HG03025 (cell line): ENCODE data around the gene HORMAD2.
"Not testable (repeated sequence)": the region's sequence is repeated elsewhere in the genome, so short reads cannot be mapped to it uniquely, and the experiment has no call there.

Experiments
- ATAC-seq: cut with Tn5 transposase; IDR thresholded peaks from one replicate; pipeline ENCODE4 v1.9.1; 2021; ENCODE audit warnings: mild to moderate bottlenecking, moderate library complexity; ENCODE audit not compliant: unreplicated experiment, low FRiP score

Gene HORMAD2

DNA sequence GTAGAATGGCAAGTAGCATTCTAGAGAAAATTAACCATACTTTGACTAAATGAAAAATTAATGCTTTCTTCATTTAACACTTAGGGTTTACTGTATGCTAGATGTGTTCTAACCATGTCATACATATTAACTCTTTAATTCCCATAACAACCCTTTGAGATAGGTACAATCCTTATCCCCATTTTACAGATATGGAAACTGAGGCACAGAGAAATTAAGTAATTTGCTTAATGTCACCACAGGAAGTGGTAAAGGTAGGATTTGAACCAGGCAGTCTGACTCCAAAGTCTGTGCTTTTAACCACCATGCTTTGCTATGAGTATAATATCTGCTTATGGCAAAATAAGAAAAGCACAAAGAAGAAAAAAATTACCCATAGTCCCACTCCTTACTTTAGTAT lies 106.8 kb downstream of the HORMAD2 start:
- ATAC-seq = no peak

DNA sequence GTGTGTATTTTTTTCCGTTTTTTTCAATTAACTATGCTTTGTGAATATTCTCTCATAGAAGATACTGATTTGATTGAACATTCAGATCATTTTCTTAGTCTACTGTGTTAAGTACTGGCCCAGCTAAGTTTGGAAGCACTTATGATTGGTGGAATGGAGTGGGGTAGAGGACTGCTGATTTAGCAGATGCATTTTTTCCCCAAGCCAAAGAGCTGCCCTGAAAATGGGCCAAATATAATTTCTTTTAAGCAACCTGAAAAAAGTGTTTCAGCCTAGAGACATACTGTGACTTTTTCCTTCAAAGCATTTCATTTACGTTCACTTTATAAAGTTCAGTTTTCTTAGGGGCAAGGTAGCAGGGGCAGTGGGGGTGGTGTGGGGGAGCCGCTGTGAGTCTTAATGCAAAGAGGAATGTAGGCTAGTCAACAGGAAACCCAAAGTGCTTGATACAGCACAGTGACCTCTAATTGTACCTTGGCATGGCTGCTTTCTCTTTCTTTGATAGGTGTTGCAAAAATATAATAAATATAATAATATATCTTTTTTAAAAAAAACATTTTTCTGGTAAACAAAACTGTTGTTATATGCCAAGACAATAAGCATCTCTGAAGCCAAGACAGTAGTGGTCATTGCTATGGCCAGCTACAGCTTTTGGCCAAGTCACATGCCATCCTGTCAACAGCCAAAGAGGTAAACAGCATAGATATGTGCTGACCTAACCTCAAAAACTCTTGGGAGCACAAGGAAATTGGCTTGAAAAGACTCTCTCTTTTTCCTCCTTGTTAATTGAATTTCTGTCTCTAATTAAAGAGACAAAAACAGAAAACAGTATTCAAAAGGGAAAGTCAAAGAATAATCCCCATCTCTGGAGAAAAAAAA lies 107.5 kb downstream of the HORMAD2 start:
- no peak for ATAC-seq

GRCh38 chr22:30188911-30189310 lies 108.6 kb downstream of the HORMAD2 start:
- ATAC-seq = no peak

DNA sequence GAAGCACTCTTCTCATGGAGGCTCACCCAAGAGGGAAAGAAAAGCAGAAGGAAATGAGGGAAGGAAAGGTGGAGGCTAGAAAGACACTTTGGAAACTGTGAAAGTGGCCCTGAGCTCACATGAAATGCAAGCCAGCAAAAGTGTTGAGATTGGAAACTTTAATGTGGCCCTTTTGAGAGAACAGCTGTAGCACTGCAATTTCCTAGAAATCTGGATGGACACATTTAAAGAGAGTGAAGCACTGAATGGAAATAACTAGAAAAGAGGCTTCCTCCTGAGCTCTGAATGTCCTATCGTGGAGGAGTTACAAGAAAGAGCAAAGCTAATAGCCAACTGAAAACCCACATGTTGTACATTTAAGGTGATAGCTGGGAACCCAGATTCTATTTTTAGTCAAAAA lies 110.3 kb downstream of the HORMAD2 start:
- no peak for ATAC-seq

- ATAC-seq = no peak
Measured at GRCh38 chr22:30191040-30191701, 110.9 kb downstream of the HORMAD2 start.

DNA sequence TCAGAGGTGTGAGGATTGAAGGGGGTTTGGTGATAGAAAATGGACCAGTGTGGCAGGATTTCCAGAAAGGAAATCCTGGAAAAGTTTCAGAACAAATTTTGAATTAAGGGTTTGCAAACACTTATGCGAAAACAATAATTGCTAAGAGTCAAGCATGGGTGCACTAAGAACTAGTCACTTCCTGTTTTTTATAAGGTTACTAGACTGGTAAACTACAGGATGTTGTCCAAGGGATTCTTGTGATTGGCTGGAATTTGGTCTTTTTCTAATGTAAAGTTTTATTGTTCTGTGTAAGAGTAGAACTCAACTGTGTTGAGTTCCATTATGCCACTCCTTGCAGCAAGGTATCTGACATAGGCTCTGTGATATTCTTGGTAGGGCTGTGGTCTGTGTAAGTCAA lies 112.2 kb downstream of the HORMAD2 start:
- no peak for ATAC-seq

GRCh38 chr22:30193031-30193775 lies 112.9 kb downstream of the HORMAD2 start:
- no peak for ATAC-seq

- no peak for ATAC-seq
Measured at GRCh38 chr22:30195245-30196140, 115.2 kb downstream of the HORMAD2 start.

DNA sequence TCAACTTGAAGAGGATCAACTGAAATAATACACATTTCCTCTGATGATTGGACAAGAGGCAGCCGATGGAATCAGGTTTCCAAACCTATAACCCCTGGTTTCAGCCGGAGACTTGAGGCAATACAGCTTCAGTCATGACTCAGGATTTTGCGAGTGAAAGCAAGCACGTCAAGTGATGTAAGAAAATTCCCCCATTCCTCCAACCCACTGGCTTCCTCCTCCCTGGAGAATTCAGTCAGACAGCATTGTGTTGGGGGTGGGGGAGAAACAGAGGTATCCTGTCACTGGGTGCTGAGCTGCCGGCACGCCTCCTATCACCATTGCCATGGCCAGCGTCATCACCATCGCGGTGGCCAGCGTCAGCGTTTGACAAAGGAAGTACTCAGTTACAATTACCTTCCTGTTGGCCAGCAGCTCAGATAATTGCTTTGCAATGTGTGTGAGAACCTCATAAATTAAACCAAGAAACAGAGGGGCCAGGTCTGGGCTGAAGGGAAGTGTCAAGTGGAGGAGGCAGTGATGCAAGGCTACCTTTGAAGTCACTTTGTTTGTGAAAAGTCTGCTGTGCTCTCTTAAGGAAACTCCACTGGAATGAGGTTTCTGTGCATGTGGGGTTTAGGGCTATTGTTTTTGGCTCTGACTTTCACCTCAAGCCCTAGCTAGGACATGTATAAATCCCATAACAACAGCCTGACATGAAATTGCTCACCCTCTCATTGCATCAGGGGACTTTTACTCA lies 116.0 kb downstream of the HORMAD2 start:
- ATAC-seq = no peak

GRCh38 chr22:30196880-30197336 lies 116.6 kb downstream of the HORMAD2 start:
- ATAC-seq = no peak

DNA sequence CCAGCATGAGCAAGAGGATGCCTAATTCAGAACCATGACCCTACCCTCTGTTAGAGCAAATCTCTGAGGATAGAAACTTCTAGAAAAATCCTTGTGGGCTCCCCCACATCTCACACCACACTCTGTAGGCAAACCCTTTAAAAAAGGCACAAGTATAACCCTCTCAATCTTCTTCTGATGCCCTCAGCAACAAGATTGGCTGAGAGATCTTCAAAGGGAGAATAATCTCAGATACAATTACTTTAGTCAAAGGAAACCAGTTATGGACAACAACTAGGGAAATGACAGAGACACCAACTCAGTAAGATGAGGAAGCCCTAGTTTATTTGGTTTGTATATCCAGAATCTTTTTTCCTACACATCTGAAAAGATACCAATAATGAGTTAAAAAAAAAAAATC lies 117.1 kb downstream of the HORMAD2 start:
- no peak for ATAC-seq

- no peak for ATAC-seq
Measured at GRCh38 chr22:30198152-30198825, 118.0 kb downstream of the HORMAD2 start.

DNA sequence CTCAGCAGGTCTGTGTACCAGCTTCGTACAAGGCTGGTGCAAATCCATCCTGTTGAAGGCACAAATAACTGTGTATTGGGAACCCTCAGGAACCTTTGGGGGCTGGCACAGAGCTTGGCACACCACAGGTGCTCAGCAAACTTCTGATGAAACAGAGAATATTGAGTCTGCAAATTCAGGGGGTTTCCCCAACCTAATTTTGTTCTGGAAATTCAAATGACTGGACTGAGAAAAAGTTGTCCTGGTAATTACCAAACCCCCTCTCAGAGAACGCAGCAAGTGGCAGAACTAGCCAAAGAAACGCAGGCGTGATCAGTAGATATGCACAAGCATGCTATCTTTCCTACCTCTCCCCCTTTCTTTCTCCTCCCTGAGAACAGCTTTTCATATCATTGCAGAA lies 118.7 kb downstream of the HORMAD2 start:
- ATAC-seq = no peak

- ATAC-seq = not testable (repeated sequence)
Measured at GRCh38 chr22:30200905-30201304, 120.6 kb downstream of the HORMAD2 start.

- ATAC-seq = no peak
Measured at GRCh38 chr22:30201945-30202344, 121.7 kb downstream of the HORMAD2 start.

DNA sequence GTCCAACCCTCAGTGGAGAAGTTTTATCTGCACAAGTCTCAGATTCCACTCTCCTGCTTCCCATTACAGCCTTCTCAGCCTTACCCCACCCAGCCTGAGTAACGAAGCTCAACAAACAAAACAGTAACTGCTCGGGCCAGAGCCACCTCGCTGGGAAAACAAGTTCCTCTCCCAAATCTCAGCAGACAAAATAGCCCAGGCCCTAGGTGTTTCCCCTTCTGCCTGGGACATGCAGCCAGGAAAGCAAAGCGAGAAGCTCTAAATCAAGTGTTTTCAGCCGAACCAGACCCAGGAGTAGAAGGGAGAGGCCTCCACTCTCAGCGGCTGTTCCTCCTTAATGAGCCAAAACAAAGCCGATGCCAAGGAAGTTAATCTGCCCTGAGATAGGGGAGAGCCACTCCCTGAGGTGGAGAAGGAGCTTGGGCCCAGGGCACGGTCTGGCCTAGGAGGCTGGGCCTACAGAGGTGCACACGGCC lies 122.3 kb downstream of the HORMAD2 start:
- no peak for ATAC-seq

DNA sequence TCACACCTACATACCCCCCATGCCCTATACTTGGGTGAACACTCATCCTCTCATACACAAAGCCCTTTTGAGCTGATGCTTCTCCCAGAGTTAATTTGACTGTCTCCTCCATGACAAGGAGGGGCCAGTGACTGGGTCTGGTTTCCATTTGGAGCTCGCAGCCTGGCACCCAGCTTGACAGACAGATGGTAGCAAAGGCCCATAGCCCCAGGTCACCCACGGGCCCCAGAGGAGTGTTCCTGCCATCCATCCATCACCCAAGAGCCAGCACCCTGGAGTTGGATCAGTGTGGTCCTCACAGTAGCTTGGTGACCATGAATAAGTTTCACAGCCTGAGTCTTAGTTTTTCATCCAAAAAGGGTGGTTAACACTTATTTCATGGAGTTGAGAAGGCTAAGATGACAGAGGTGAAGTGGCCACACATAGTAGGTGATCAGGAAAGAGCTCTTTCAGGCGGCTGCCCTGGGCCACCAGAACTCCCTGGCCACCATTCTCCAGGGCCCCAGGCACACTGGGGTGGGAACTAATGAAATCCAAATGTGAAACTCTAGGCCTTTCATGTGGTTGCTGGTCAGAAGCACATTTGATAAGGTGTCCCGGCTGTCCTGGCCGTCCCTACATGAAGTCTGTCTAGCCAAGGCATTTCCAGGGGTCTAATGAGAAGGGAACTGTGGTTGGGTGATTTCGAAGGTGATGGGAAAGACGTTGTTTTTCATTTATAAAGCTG lies 123.9 kb downstream of the HORMAD2 start:
- ATAC-seq = no peak

DNA sequence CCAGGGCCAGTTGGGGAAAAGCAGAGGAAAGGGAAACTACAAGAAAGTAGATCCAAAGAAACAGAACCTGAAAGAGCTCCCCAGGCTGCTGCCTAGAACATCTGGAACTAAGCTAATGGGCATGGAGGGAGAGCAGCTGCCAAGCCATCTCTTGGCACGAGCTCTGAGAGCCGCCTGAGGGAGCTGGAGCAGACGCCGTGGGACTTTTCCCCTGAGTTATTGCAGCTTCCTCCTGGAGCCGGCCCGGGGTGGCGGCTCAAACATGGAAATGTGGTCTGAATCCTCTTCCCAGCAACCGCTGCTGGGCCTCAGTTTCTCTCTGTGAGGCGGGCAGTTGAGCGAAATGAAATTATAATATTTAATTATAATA lies 124.5 kb downstream of the HORMAD2 start:
- no peak for ATAC-seq
